Endodermal cell (in vitro differentiated cells): ENCODE results near the gene DPP3. TPM values are rescaled to one million over a fixed set of nuclear protein-coding genes. Genes with fewer than 3 reads are reported as not detected.
"Not testable (repeated sequence)": the region's sequence is repeated elsewhere in the genome, so short reads cannot be mapped to it uniquely, and the experiment has no call there.

Experiments
- DNase-seq: peaks from one replicate; pipeline ENCODE4 v3.0.0-alpha.2; 2017
- H3K27ac ChIP-seq: 2 replicates; pipeline ENCODE4 v1.5.1; 2013; ENCODE audit warnings: mild to moderate bottlenecking, low read depth, low read length, moderate library complexity
- H3K27me3 ChIP-seq: 2 replicates; pipeline ENCODE4 v1.6.1; 2013; ENCODE audit warnings: mild to moderate bottlenecking, low read length, moderate library complexity; ENCODE audit not compliant: insufficient read depth, control insufficient read depth, poor library complexity, severe bottlenecking
- H3K36me3 ChIP-seq: 2 replicates; pipeline ENCODE4 v1.7.0; 2013; ENCODE audit warnings: mild to moderate bottlenecking, low read length, moderate library complexity; ENCODE audit not compliant: control insufficient read depth, insufficient read depth
- H3K4me1 ChIP-seq: one replicate; pipeline ENCODE4 v1.7.0; 2013; ENCODE audit warnings: low read length; ENCODE audit not compliant: control insufficient read depth, insufficient read depth
- H3K4me3 ChIP-seq: 2 replicates; pipeline ENCODE4 v1.5.1; 2013; ENCODE audit warnings: mild to moderate bottlenecking, low read length, moderate library complexity
- H3K9ac ChIP-seq: 2 replicates; pipeline ENCODE4 v1.6.1; 2013; ENCODE audit warnings: mild to moderate bottlenecking, low read length, moderate library complexity; ENCODE audit not compliant: poor library complexity, severe bottlenecking; ENCODE audit errors: extremely low read depth
- H3K9me3 ChIP-seq: 2 replicates; pipeline ENCODE4 v1.6.1; 2013; ENCODE audit warnings: mild to moderate bottlenecking, low read length, moderate library complexity; ENCODE audit not compliant: control insufficient read depth
- H3K27ac Mint-ChIP-seq: 2 replicates; pipeline ENCODE4 v1.8.0; 2020; ENCODE audit warnings: mixed read lengths
- H3K27me3 Mint-ChIP-seq: 2 replicates; pipeline ENCODE4 v1.8.0; 2021; ENCODE audit warnings: mild to moderate bottlenecking, mixed read lengths; ENCODE audit not compliant: insufficient read depth
- H3K36me3 Mint-ChIP-seq: 2 replicates; pipeline ENCODE4 v1.8.0; 2020; ENCODE audit warnings: low read depth, mixed read lengths
- H3K4me1 Mint-ChIP-seq: 2 replicates; pipeline ENCODE4 v1.8.0; 2020; ENCODE audit warnings: mixed read lengths
- H3K4me3 Mint-ChIP-seq: 2 replicates; pipeline ENCODE4 v1.8.0; 2020; ENCODE audit warnings: mild to moderate bottlenecking, moderate library complexity, mixed read lengths
- H3K9me3 Mint-ChIP-seq: 2 replicates; pipeline ENCODE4 v1.8.0; 2020; ENCODE audit warnings: mild to moderate bottlenecking, mixed read lengths
- WGBS, 2 experiments: methylation state at CpG; one replicate each; pipeline versions ENCODE4 v1.1.5 to v1.1.7; 2013; ENCODE audit warnings: missing lambda C conversion rate in 2 of 2, mixed read lengths in 1 of 2; ENCODE audit not compliant: insufficient coverage in 1 of 2, insufficient read length in 1 of 2; 5-methylcytosine and 5-hydroxymethylcytosine counted together
- total RNA-seq, 2 donors: library from RNA; stranded (reverse); fragmentation: NEBNext Ultra II Directional in 1 of 2; extraction: Animal tissue kit (Norgen Biotek cat#: 25700) in 1 of 2; gene quantifications; 2 replicates in 1 of 2; 3 replicates in 1 of 2; pipeline ENCODE4 v1.2.1, GENCODE V29; 2021
- TF ChIP-seq, protein P1 (sequence below): fragments of 200-600 bp; sonication (generic); conservative IDR thresholded peaks from 2 replicates; pipeline ENCODE4 v1.5.0; 2021; ENCODE audit warnings: antibody characterized with exemption, mild to moderate bottlenecking

The DPP3 gene
- total RNA-seq, 2 donors from 2014 or later: 84.8 to 86.3 TPM

DNA sequence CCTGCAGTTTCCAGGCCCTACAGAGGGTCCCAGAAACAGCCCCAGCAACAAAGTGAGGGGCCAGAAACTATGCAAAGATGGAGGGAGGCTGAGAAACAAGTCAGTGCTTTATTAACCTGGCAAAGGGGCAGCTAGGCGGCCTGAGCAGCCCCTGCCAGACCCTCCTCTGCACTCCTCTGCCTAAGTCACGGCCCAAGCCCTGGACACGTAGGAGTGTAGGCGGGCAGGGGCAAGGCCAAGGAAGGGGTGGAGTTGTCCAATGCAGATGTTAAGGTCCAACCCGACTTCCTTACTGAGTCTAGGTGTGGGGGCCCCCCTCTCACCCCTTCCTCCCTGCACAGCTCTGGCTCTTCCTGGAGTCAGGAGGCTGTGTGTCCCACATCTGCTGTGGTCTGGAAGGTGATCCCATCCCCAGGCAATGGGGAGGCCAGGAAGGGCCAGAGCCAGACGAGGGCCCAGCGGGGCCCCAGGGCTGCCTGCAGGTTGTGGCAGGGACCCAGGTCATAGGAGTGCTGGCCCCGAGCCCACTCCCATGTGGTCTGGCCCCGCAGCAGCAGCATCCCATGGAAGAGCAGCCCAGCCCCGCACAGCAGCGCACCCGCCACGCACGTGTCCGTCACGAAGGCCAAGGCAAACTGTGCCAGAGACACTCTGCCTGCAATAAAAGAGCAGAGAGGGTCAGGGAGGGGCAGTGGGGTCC is 59.1 kb downstream of the DPP3 start:
- Mint-ChIP-seq H3K27ac (peak overlapping the region; percentile 17), H3K27me3 (no peaks in the 10 kb centered on the region), H3K4me1 (peaks cover 11% of the 10 kb centered on the region), H3K4me3 (no peak overlapping the region), H3K9me3 (no peaks in the 10 kb centered on the region), H3K36me3 (peaks cover 47% of the 10 kb centered on the region)
- no peak overlapping the region for H3K9ac ChIP-seq
- H3K9me3 ChIP-seq: no peaks in the 10 kb centered on the region
- no peaks in the 10 kb centered on the region for H3K4me1 ChIP-seq
- H3K27me3 ChIP-seq: no peaks in the 10 kb centered on the region
- DNase-seq: no peak
- no peak overlapping the region for H3K4me3 ChIP-seq
- TF ChIP-seq, protein P1, sequence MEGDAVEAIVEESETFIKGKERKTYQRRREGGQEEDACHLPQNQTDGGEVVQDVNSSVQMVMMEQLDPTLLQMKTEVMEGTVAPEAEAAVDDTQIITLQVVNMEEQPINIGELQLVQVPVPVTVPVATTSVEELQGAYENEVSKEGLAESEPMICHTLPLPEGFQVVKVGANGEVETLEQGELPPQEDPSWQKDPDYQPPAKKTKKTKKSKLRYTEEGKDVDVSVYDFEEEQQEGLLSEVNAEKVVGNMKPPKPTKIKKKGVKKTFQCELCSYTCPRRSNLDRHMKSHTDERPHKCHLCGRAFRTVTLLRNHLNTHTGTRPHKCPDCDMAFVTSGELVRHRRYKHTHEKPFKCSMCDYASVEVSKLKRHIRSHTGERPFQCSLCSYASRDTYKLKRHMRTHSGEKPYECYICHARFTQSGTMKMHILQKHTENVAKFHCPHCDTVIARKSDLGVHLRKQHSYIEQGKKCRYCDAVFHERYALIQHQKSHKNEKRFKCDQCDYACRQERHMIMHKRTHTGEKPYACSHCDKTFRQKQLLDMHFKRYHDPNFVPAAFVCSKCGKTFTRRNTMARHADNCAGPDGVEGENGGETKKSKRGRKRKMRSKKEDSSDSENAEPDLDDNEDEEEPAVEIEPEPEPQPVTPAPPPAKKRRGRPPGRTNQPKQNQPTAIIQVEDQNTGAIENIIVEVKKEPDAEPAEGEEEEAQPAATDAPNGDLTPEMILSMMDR: no peak
- peak overlapping the region; percentile 5 for H3K27ac ChIP-seq
- WGBS, 2 experiments: 88 to 91% methylated on average over 14 to 16 of the region's 16 CpGs
- H3K36me3 ChIP-seq: peaks cover 8% of the 10 kb centered on the region

DNA sequence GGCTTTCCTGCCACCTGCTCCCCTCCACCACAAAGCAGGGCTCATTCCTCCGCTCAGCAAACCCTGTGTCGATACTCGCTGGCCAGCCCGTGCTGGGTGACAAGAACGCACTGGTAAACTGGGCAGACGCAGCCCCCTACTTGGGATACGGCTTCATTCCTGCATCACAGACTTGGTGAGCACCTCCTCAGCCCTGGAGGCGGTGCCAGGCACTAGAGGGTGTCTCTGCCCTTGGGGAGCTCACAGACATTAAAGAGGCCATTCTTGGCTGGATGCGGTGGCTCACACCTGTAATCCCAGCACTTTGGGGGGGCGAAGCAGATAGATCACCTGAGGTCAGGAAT is 59.6 kb downstream of the DPP3 start:
- H3K9ac ChIP-seq: no peak overlapping the region
- WGBS, 2 experiments: 93% methylated on average over 8 to 10 of the region's 10 CpGs
- Mint-ChIP-seq H3K9me3 (no peaks in the 10 kb centered on the region), H3K27ac (no peak overlapping the region), H3K4me1 (peaks cover 13% of the 10 kb centered on the region), H3K36me3 (peaks cover 47% of the 10 kb centered on the region), H3K4me3 (no peak overlapping the region), H3K27me3 (no peaks in the 10 kb centered on the region)
- no peaks in the 10 kb centered on the region for H3K27me3 ChIP-seq
- no peak overlapping the region for H3K27ac ChIP-seq
- TF ChIP-seq, protein P1: no peak
- H3K9me3 ChIP-seq: no peaks in the 10 kb centered on the region
- H3K4me1 ChIP-seq: no peaks in the 10 kb centered on the region
- no peak for DNase-seq
- H3K4me3 ChIP-seq: no peak overlapping the region
- peaks cover 8% of the 10 kb centered on the region for H3K36me3 ChIP-seq

DNA sequence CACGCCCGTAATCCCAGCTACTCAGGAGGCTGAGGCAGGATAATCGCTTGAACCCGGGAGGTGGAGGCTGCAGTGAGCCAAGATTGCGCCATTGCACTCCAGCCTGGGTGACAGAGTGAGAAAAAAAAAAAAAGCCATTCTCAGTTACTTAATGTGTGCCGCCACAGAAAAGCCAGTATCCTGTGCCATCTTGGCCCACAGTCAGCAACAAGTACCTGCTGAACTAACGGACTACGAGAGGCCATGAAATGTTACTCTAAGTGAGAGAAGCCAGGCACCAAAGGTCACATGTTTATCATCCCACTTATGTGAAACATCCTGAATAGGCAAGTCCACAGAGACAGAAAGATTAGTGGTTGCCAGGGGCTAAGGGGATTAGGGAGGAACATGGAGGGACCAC is 60.4 kb downstream of the DPP3 start:
- Mint-ChIP-seq H3K4me1 (peaks cover 16% of the 10 kb centered on the region), H3K36me3 (peaks cover 42% of the 10 kb centered on the region)
- H3K27ac Mint-ChIP-seq, H3K27ac ChIP-seq, H3K9me3 Mint-ChIP-seq, DNase-seq, H3K4me3 ChIP-seq, H3K27me3 ChIP-seq, H3K4me1 ChIP-seq, H3K9ac ChIP-seq, H3K4me3 Mint-ChIP-seq, H3K36me3 ChIP-seq, H3K27me3 Mint-ChIP-seq, H3K9me3 ChIP-seq: not testable (repeated sequence)
- 96% methylated on average over 6 to 8 of the region's 8 CpGs for WGBS, 2 experiments

DNA sequence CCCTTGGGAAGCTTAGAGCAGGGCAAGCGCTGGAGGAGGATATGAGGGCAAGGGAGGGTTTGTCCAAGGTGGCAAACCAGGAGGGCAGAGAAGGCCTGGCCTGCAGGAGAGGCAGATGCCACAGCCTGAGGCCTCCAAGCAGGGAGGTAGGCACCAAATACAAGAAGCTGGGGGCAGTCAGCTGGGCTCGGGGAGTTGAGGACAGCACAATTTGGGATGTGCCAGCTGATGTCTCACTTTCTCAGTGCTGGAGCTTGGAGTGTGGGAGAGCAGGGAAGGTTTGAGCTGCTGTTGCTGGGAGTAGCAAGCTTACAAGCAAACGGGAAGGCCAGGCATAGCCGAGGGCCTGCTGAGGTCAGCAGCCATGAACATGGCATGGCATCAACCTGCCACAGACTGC is 61.7 kb downstream of the DPP3 start:
- TF ChIP-seq, protein P1: no peak
- H3K9me3 ChIP-seq: no peaks in the 10 kb centered on the region
- no peak overlapping the region for H3K4me3 ChIP-seq
- Mint-ChIP-seq H3K4me1 (peaks cover 16% of the 10 kb centered on the region), H3K9me3 (no peaks in the 10 kb centered on the region), H3K27ac (no peak overlapping the region), H3K27me3 (no peaks in the 10 kb centered on the region), H3K36me3 (peaks cover 36% of the 10 kb centered on the region), H3K4me3 (no peak overlapping the region)
- H3K27me3 ChIP-seq: no peaks in the 10 kb centered on the region
- H3K36me3 ChIP-seq: no peaks in the 10 kb centered on the region
- H3K9ac ChIP-seq: no peak overlapping the region
- WGBS, 2 experiments: 91 to 100% methylated on average over 2 to 4 of the region's 4 CpGs
- DNase-seq: no peak
- no peak overlapping the region for H3K27ac ChIP-seq
- no peaks in the 10 kb centered on the region for H3K4me1 ChIP-seq
